ENCODE results near the gene DENND4C.
"Not testable (repeated sequence)": the region's sequence is repeated elsewhere in the genome, so short reads cannot be mapped to it uniquely, and the experiment has no call there.

Gene DENND4C

GRCh38 chr9:19378164-19378563, 147.7 kb downstream of the DENND4C start:
- DNase-seq = no peak

DNA sequence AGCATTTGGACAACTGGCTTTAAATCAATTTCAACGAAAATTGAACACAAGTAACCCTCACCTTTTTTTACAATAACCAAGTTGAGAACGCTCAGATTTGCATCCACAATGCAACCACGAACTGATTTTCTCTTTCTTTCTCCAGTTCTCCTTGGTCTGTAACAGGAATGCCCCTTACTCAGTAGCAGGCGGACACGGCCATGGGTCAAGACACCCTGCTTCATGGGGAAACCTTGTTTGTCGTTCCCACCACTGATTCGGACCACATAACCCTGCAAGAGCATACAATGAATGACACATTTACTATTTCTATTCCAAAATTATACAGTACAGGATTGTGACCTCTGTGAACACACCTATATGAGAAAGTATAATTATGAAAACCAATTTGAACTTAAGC, 148.2 kb downstream of the DENND4C start:
- DNase-seq = no peak

- no peak for DNase-seq
Measured at GRCh38 chr9:19379283-19379682, 148.8 kb downstream of the DENND4C start.

GRCh38 chr9:19379697-19380046, 149.2 kb downstream of the DENND4C start:
- no peak for DNase-seq

DNA sequence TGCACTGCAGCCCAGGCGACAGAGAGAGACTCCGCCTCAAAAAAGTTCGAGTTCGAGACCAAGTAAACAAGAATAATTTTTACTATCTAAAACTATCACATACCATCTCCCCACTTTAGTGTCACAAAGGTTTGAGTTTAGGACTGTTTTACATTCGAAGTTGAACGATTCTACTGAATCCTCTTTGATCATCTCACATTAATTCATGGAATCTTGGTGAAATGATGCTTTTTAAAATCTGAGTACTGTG, 150.3 kb downstream of the DENND4C start:
- no peak for DNase-seq

GRCh38 chr9:19381656-19382055, 151.2 kb downstream of the DENND4C start:
- DNase-seq = no peak

DNA sequence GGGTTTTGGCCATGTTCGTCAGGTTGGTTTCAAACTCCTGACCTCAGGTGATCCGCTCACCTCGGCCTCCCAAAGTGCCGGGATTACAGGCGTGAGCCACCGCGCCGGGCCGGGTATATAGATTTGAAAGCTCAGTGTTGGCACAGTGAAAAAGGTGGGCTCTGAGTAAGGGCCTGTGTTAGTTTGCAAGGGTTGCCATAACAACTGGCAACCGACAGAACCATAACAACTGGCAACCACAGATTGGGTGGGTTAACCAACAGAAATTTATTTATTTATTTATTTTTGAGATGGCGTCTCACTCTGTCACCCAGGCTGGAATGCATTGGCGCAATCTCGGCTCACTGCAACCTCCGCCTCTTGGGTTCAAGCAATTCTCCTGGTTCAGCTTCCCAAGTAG, 154.7 kb downstream of the DENND4C start:
- DNase-seq = not testable (repeated sequence)

GRCh38 chr9:19385786-19386501, 155.5 kb downstream of the DENND4C start:
- no peak for DNase-seq

DNA sequence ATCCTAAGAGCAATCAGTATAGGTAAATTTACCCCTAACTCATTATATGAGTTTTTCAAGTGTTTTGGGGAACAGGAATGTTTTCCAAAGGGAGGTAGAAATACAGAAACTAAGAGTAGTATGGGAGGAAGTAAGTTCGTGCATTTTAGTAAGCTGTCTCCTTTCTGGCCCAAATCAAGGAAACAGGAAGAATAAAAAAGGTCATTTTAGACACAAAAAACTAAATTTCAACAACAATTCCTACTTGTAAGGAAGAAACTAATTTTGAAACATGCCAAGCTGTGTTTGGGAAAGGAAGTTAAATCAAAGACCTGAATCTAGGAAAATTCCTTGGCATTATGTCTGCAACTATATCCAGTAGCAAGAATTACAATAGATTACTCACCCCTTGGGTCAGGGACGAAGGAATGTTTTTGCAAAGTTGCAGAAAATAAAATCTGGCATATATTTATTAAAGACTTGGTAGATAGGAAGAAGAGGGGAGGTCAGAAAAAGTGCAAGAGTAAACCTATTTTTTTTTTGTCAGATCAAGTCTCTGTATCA, 156.1 kb downstream of the DENND4C start:
- DNase-seq = no peak

DNA sequence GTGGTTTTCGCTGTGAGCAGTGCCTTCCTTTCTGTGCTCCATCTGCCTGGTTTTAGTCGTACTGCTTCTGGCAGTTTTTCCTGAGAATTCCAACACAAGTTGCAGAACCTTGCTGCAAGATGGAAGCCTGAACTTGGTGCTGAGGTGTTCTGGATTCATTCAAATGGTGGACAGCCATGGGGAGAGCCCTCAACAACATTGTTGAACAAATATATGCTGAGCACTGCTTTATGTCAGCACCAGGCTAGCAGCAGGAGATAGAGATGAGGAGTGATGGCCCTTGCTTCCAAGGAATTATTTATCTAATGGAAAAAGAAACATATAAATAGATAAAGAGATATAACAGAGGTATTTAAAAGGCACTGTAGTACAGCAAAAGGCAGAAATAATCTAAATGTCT, 156.8 kb downstream of the DENND4C start:
- DNase-seq = no peak

- not testable (repeated sequence) for DNase-seq
Measured at GRCh38 chr9:19389539-19389938, 159.0 kb downstream of the DENND4C start.

GRCh38 chr9:19397845-19398244, 167.4 kb downstream of the DENND4C start:
- no peak for DNase-seq

GRCh38 chr9:19403231-19403630, 172.7 kb downstream of the DENND4C start:
- DNase-seq = not testable (repeated sequence)

- DNase-seq = no peak
Measured at GRCh38 chr9:19404283-19405075, 174.0 kb downstream of the DENND4C start.

DNA sequence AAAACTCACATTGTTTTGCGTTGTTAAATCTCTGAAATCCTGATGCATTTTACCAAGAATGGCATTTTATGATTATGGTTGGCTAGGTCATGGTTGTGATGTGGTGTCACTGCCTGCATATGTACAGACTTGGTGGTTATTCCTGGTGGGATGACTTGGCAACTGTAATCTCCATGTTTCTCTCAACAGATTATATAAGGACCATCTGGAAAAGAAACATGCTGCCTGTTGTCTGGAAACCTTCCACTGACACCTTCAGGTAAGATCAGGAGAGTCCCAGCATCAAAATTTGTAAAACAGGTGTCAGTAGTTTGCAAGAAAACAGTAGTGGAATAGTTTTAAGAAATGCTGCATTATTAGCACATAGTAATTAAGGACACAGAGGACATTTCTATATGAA, 175.3 kb downstream of the DENND4C start:
- no peak for DNase-seq

- no peak for DNase-seq
Measured at GRCh38 chr9:19408316-19408692, 177.8 kb downstream of the DENND4C start.

DNA sequence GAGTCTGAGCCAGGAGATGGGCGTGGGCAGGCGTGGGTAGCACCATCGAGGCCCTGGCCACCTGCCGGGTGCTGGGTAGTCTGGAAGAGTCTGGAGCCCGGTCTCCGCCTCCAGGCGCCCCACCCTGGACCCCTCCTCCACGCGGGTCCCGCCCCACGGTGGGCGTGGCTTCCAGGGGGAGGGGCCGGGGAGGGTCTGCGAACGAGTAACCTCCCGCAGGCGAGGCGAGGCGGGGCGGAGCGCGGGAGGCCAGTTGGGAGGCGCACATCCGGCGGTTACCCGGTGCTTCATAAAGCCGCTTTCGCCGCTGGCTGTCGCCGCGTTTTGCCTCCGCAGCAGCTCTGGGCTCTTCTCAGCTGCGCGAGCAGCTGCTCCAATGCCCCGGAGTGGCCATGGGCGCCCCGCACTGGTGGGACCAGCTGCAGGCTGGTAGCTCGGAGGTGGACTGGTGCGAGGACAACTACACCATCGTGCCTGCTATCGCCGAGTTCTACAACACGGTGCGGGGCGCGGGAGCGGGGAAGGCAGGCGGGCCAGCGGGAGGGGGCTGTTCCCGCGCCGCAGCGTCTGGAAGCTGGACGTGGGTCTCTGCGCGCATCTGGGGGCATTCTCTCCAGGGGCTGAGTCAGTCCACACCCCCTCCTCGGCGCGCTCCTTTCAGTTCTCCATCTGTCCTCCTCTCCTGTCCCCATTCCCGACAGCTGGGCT, 178.4 kb downstream of the DENND4C start, which contains the start of gene ACER2:
TSS of gene ACER2 (plus strand) at position 317 of the 708 bp plus-strand sequence. CDS start at position 393, 76 bp downstream.
- DNase-seq = peak; percentile 91

DNA sequence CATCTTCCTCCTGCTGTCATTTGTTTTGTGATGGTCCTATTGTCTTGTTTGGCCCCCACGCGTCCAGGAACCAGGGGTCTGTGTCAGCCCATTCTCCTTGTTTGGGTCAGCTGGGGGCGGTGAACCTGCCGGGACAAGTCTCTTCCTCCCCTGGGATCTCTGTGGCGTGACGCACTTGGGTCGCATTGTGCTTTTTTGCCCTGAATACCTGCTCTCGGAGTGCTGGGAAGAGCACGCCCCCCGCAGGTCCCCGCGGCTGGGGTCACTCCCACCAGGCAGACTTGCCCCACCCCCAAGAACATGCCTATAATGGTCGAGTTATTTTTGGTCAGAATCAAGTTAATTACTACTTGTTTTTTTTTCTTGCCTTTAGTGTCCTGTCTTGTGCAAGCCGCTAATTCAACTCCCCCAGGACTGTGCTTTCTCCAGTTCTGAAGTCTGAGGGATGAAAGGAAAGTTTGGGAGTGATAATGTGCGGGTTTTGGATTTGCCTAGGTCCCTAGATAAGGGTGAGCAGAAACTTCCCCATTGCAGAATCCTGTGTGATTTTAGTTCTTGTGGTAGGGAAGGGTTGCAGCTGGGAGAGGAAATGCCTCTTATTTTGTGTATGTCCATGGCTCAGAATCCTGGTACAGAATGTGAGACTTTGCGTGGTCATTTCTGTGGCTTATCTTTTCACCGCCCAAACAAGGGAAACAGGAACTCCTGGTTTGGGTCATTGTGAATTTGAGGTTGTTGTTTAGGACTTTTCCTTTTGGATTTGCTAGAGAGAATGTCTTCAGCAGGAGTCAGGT, 179.1 kb downstream of the DENND4C start:
- DNase-seq = peak; percentile 1

- DNase-seq = no peak
Measured at GRCh38 chr9:19410195-19410503, 179.7 kb downstream of the DENND4C start.

DNA sequence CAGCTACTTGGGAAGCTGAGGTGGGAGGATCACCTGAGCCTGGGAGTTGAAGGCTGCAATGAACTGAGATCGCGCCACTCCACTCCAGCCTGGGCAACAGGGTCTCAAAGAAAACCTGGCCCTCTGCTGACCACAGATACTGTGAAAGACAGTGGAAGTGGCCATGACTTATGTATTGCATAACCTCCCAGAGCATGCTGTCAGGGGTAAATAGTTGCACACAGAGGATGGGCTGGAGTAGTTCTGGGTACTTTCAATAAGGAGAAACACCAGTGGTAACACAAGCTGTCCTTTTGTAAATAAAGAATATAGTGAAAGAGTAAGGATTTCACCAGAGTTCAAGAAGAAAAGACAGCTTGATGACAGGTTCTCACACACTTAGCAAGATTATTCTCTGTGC, 180.1 kb downstream of the DENND4C start:
- no peak for DNase-seq

DNA sequence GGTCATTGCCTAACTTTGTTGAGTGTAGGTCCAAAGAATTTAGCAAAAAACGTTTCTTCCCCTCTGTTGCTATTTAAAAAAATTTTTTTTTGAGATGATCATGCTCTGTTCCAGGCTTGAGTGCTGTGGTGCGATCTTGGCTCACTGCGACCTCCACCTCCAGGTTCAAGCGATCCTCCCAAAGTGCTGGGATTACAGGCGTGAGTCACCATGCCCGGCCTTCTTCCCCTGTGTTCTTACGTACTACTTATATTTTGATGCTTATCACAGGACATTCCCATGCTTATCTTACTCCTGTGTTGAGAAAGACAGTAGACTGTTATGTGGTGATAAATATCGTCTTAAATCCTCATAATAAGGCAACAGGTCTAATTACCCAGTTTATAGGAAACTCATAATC, 180.8 kb downstream of the DENND4C start:
- DNase-seq = no peak

DNA sequence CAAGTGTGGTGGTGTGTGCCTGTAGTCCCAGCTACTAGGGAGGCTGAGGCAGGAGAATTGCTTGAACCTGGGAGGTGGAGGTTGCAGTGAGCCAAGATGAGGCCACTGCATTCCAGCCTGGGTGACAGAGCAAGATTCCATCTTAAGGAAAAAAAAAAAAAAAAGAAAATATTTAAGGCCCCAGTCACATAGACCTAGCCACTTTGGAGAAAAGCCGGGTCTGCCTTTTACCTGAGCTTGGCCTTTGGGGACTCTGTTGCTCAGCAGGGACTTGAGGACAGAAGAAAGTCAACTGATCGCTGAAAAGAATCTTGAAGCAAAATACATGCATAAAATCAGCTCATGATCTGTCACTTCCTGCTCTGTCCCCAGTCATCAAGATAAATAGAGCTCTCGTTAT, 183.0 kb downstream of the DENND4C start:
- DNase-seq = not testable (repeated sequence)

DNA sequence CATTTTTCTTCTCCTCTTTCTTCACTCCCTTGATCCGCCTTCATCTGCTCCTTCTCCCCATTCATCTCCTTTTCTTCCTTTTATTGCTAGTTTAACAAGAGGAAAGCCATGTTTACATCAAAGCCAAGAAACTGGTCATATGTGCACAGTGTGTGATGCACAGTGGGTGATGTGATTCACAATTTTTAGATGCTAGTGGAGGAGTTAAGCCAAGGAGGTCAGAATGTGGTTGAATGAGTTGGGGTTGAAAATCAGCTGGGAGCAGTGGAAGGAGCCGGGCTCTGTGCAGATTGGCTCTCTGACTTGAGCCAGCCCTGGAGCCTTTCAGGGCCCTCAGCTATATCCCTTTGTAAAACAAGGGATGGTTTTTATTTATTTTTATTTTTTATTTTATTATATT, 185.7 kb downstream of the DENND4C start:
- DNase-seq = no peak
